ENCODE data around the gene SMG6. TPM values are rescaled to one million over a fixed set of nuclear protein-coding genes. Genes with fewer than 3 reads are reported as not detected.
"Not testable (repeated sequence)": the region's sequence is repeated elsewhere in the genome, so short reads cannot be mapped to it uniquely, and the experiment has no call there.

The SMG6 gene
- total and polyA plus RNA-seq, 7 experiments from 2014 or later: 8.6 to 65.3 (median 52.7) TPM

DNA sequence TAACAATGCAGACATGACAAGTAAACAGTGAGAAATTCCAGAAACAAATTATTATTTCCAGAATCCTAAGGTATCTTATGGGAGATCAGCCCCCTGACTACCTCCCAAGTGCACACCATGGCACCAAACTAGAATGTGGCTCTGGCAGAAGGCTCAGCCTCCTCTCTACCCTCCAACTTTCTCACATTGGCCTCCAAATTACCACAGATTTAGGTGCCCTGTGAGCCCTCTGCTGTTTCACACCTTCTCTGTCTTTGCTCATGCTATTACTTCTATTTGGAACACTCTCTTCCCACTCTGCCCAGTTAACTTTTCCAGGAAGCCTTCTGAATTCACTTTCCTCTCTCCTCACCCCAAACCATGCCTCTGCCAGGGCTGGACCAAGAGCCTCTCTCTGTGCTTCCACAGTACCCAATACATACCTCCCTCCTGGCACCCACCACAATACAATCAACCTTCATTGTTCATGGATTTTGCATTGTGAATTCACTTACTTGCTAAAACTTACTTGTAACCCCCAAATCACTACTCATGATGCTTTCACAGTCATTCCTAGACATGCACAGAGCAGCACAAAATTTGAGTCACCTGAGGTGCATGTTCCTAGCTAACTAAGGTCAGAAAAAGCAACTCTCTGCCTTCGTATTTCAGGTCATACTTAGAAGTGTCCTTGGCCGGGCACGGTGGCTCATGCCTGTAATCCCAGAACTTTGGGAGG lies 31.4 kb downstream of the SMG6 start:
- Histone ChIP-seq H3K27ac (ENCODE audit: low read depth, low read length) (no peak overlapping the region), H3K27me3 (ENCODE audit: control insufficient read depth in 2 of 2, insufficient read depth in 2 of 2, low read length in 2 of 2) (no peaks in the 10 kb centered on the region), H3K4me1 (ENCODE audit: control insufficient read depth in 2 of 2, insufficient read depth in 2 of 2, low read length in 2 of 2) (peaks cover 32 to 60% of the 10 kb centered on the region in 2 donors), H3K36me3 (ENCODE audit: control insufficient read depth in 2 of 3, insufficient read depth in 3 of 3, low read length in 3 of 3) (no peaks in the 10 kb centered on the region), H3K9me3 (ENCODE audit: control insufficient read depth in 2 of 3, low read length in 3 of 3) (no peaks in the 10 kb centered on the region), H3K4me3 (ENCODE audit: low read length) (no peak overlapping the region)
- Mint-ChIP-seq H3K27ac (peak overlapping the region; percentile 49 to 92 (median 86)), H3K27me3 (no peaks in the 10 kb centered on the region), H3K4me3 (peak overlapping the region; percentile 9 to 83 (median 51)), H3K9me3 (peaks cover 0 to 3% (median 0%) of the 10 kb centered on the region in 11 donors), H3K4me1 (peaks cover 34 to 74% (median 65%) of the 10 kb centered on the region in 7 donors), H3K36me3 (peaks cover 3 to 47% (median 17%) of the 10 kb centered on the region in 5 donors)
- POLR2A ChIA-PET: interaction anchor here (1.2 to 12.4 kb wide), 3 partner anchors 10 to 26 kb away, joined by 3 to 148 read pairs (median 3); no protein-coding TSS in a partner anchor
- DNase-seq (no peak), ATAC-seq (no peak)
- CTCF ChIA-PET: interaction anchor here (0.9 kb wide), 1 partner anchor 21 kb away, joined by 3 read pairs; no protein-coding TSS in a partner anchor
- intact Hi-C loops (cut with micrococcal nuclease): loop anchor here in 1 of 2 donors (1.0 kb wide), 1 partner anchor 8 kb away; no protein-coding TSS in a partner anchor

DNA sequence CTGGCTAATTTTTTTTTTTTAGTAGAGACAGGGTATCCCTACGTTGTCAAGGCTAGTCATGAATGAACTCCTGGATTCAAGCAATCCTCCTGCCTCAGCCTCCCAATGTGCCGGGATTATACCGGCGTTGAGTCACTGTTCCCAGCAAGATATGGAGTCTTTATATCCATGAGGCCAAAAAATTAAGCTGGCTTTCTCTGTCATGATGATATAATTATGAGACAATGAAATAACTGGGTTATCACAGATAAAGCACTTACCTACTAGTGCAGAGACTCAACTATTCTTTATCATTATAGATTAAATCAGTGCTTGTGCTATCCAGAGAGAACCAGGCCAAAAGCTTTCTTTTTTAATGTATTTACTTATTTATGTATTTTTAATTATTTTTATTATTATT lies 36.2 kb downstream of the SMG6 start:
- intact Hi-C loops (cut with micrococcal nuclease): loop anchor here (2.0 to 5.0 kb wide), 2 partner anchors 23 to 395 kb away; no protein-coding TSS in a partner anchor
- H3K4me3 Mint-ChIP-seq: peak overlapping the region in 9 of 10 donors; percentile 69 to 94 (median 83)
- no peaks in the 10 kb centered on the region for H3K36me3 ChIP-seq (ENCODE audit: control insufficient read depth in 2 of 3, insufficient read depth in 3 of 3, low read length in 3 of 3)
- peak overlapping the region; percentile 80 for H3K27ac ChIP-seq (ENCODE audit: low read depth, low read length)
- peaks cover 45 to 88% (median 81%) of the 10 kb centered on the region in 7 donors for H3K4me1 Mint-ChIP-seq
- peaks cover 3 to 39% (median 6%) of the 10 kb centered on the region in 5 donors for H3K36me3 Mint-ChIP-seq
- H3K27me3 Mint-ChIP-seq: no peaks in the 10 kb centered on the region
- H3K9me3 ChIP-seq (ENCODE audit: control insufficient read depth in 2 of 3, low read length in 3 of 3): no peaks in the 10 kb centered on the region
- POLR2A ChIA-PET: interaction anchor here (0.7 to 12.4 kb wide), 10 partner anchors 9 to 224 kb away, joined by 3 to 148 read pairs (median 10); no protein-coding TSS in a partner anchor
- H3K4me3 ChIP-seq (ENCODE audit: low read length): peak overlapping the region; percentile 38
- H3K4me1 ChIP-seq (ENCODE audit: control insufficient read depth in 2 of 2, insufficient read depth in 2 of 2, low read length in 2 of 2): peaks cover 63 to 87% of the 10 kb centered on the region in 2 donors
- peaks cover 0 to 1% (median 0%) of the 10 kb centered on the region in 11 donors for H3K9me3 Mint-ChIP-seq
- DNase-seq: no peak
- CTCF ChIA-PET: interaction anchor here (1.2 to 6.6 kb wide), 4 partner anchors 9 to 52 kb away, joined by 4 to 53 read pairs (median 24); no protein-coding TSS in a partner anchor
- ATAC-seq: no peak
- peak overlapping the region; percentile 96 to 100 (median 99) for H3K27ac Mint-ChIP-seq
- H3K27me3 ChIP-seq (ENCODE audit: control insufficient read depth in 2 of 2, insufficient read depth in 2 of 2, low read length in 2 of 2): no peaks in the 10 kb centered on the region

DNA sequence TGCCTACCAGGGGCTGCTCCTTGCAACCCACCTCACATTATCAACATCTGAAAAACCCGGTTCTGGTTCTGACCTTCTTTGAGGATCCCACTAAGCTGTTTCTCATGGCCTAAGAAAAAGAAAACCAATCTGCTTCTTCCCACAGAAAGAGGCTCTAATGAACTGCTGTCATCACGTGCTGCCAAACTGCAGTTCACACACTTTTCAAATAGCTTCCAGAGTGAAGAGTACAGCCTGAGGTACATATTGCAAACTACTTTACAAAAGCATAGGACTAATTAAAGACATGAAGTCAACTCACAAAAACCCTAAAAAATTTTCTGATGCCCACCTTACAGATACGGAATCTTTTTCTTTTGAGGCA lies 36.7 kb downstream of the SMG6 start:
- ChIA-PET POLR2A (interaction anchor here (0.6 to 12.4 kb wide), 15 partner anchors 9 to 776 kb away, joined by 3 to 148 read pairs (median 4); no protein-coding TSS in a partner anchor), CTCF (interaction anchor here (0.8 to 6.6 kb wide), 4 partner anchors 9 to 212 kb away, joined by 4 to 53 read pairs (median 24); partner anchors contain the start of gene HIC1)
- Mint-ChIP-seq H3K9me3 (peaks cover 0 to 1% (median 0%) of the 10 kb centered on the region in 11 donors), H3K27ac (peak overlapping the region; percentile 96 to 100 (median 99)), H3K4me1 (peaks cover 40 to 88% (median 81%) of the 10 kb centered on the region in 7 donors), H3K36me3 (peaks cover 0 to 39% (median 7%) of the 10 kb centered on the region in 5 donors), H3K27me3 (no peaks in the 10 kb centered on the region), H3K4me3 (peak overlapping the region; percentile 69 to 94 (median 82))
- H3K9me3 ChIP-seq (ENCODE audit: control insufficient read depth in 2 of 3, low read length in 3 of 3): no peaks in the 10 kb centered on the region
- intact Hi-C loops (cut with micrococcal nuclease): loop anchor here (1.0 to 5.0 kb wide), 17 partner anchors 8 to 551 kb away; partner anchors contain the start of genes HIC1 (in 1 of the 2), MNT (in 1 of the 2), SMG6 (in 1 of the 2) and SRR (in 1 of the 2)
- DNase-seq (peak in 1 of 9 donors; percentile 26), ATAC-seq (no peak)
- H3K27ac ChIP-seq (ENCODE audit: low read depth, low read length): peak overlapping the region; percentile 80
- H3K4me3 ChIP-seq (ENCODE audit: low read length): peak overlapping the region; percentile 38
- H3K4me1 ChIP-seq (ENCODE audit: control insufficient read depth in 2 of 2, insufficient read depth in 2 of 2, low read length in 2 of 2): peaks cover 63 to 87% of the 10 kb centered on the region in 2 donors
- H3K36me3 ChIP-seq (ENCODE audit: control insufficient read depth in 2 of 3, insufficient read depth in 3 of 3, low read length in 3 of 3): no peaks in the 10 kb centered on the region
- H3K27me3 ChIP-seq (ENCODE audit: control insufficient read depth in 2 of 2, insufficient read depth in 2 of 2, low read length in 2 of 2): no peaks in the 10 kb centered on the region

DNA sequence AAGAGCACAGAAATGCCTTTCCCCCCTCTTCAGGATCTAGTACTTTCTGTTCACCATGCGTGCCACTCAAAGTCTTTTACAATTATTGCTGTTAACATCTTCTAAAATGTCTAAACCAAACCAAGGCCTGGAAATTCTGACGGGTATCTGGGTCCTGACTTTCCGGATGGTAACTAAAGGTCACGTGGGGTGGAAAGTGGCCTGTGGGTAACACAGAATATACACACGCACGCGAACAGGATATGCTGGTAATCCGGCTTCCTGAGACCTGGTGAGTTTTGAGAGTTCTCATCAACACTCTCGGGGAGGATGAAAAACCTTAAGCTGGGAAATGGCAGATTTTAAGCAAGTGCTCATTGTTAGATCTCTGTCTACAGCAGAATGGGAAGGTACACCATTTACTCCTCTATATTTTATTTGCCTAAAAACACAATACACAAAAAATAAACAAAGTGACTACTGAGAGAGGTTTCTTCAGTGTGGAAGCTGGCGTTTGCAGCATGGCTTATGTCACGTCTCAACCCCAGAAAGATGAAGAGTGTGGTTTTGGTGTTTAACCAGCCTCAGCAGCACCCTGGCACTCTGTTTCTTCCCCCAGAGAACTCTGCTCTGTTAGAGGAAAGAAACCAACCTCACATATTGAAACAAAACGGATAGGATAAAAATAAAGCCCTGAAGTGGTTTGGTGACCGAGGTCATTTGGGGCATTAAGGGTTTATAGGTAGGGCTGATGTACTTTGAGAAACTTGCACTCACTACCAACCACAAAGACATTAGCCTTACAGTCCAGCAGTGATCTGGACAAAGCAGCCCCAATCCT lies 37.3 kb downstream of the SMG6 start:
- peak; percentile 20 to 96 (median 91) for DNase-seq
- no peaks in the 10 kb centered on the region for H3K36me3 ChIP-seq (ENCODE audit: control insufficient read depth in 2 of 3, insufficient read depth in 3 of 3, low read length in 3 of 3)
- Mint-ChIP-seq H3K9me3 (peaks cover 0 to 1% (median 0%) of the 10 kb centered on the region in 11 donors), H3K4me1 (peaks cover 38 to 89% (median 83%) of the 10 kb centered on the region in 7 donors), H3K27ac (peak overlapping the region; percentile 96 to 100 (median 99)), H3K4me3 (peak overlapping the region; percentile 69 to 94 (median 82)), H3K36me3 (peaks cover 0 to 42% (median 12%) of the 10 kb centered on the region in 5 donors), H3K27me3 (no peaks in the 10 kb centered on the region)
- no peaks in the 10 kb centered on the region for H3K9me3 ChIP-seq (ENCODE audit: control insufficient read depth in 2 of 3, low read length in 3 of 3)
- peaks cover 65 to 90% of the 10 kb centered on the region in 2 donors for H3K4me1 ChIP-seq (ENCODE audit: control insufficient read depth in 2 of 2, insufficient read depth in 2 of 2, low read length in 2 of 2)
- peak overlapping the region; percentile 38 for H3K4me3 ChIP-seq (ENCODE audit: low read length)
- intact Hi-C loops (cut with micrococcal nuclease): loop anchor here (1.0 to 5.0 kb wide), 17 partner anchors 9 to 550 kb away; partner anchors contain the start of genes HIC1 (in 1 of the 2), MNT (in 1 of the 2), SMG6 (in 1 of the 2) and SRR (in 1 of the 2)
- ATAC-seq: peak; percentile 92
- peak overlapping the region; percentile 80 for H3K27ac ChIP-seq (ENCODE audit: low read depth, low read length)
- no peaks in the 10 kb centered on the region for H3K27me3 ChIP-seq (ENCODE audit: control insufficient read depth in 2 of 2, insufficient read depth in 2 of 2, low read length in 2 of 2)
- ChIA-PET POLR2A (interaction anchor here (0.6 to 12.4 kb wide), 16 partner anchors 10 to 776 kb away, joined by 3 to 148 read pairs (median 6); partner anchors contain the start of gene TSR1), CTCF (interaction anchor here (0.6 to 6.6 kb wide), 6 partner anchors 8 to 211 kb away, joined by 3 to 53 read pairs (median 6); partner anchors contain the start of gene HIC1)

DNA sequence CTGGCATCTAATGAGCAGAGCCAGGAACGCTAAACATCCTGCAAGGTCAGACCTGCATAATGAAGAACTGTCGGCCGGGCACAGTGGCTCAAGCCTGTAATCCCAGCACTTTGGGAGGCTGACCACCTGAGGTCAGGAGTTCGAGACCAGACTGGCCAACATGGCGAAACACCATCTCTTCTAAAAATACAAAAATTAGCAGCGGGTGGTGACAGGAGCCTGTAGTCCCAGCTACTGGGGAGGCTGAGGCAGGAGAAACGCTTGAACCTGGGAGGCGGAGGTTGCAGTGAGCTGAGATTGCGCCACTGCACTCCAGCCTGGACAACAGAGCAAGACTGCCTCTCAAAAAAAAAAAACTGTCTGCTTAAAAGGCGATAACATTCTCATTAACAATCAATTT lies 38.4 kb downstream of the SMG6 start:
- H3K4me1 Mint-ChIP-seq: peaks cover 39 to 88% (median 81%) of the 10 kb centered on the region in 7 donors
- H3K36me3 ChIP-seq (ENCODE audit: control insufficient read depth in 2 of 3, insufficient read depth in 3 of 3, low read length in 3 of 3); H3K9me3 ChIP-seq (ENCODE audit: control insufficient read depth in 2 of 3, low read length in 3 of 3); H3K27me3 Mint-ChIP-seq; H3K27me3 ChIP-seq (ENCODE audit: control insufficient read depth in 2 of 2, insufficient read depth in 2 of 2, low read length in 2 of 2); ATAC-seq; H3K9me3 Mint-ChIP-seq; DNase-seq: not testable (repeated sequence)
- intact Hi-C loops (cut with micrococcal nuclease): loop anchor here in 1 of 2 donors (5.0 kb wide), 1 partner anchor 393 kb away; no protein-coding TSS in a partner anchor
- peaks cover 71 to 88% of the 10 kb centered on the region in 2 donors for H3K4me1 ChIP-seq (ENCODE audit: control insufficient read depth in 2 of 2, insufficient read depth in 2 of 2, low read length in 2 of 2)
- peak overlapping the region; percentile 33 for H3K4me3 ChIP-seq (ENCODE audit: low read length)
- POLR2A ChIA-PET: interaction anchor here (0.6 to 12.4 kb wide), 7 partner anchors 10 to 174 kb away, joined by 4 to 148 read pairs (median 20); partner anchors contain the start of gene TSR1
- peak overlapping the region in 9 of 10 donors; percentile 69 to 94 (median 83) for H3K4me3 Mint-ChIP-seq
- H3K27ac ChIP-seq (ENCODE audit: low read depth, low read length): peak overlapping the region; percentile 80
- CTCF ChIA-PET: interaction anchor here (0.6 to 6.6 kb wide), 3 partner anchors 16 to 175 kb away, joined by 3 to 53 read pairs (median 40); no protein-coding TSS in a partner anchor
- peaks cover 0 to 38% (median 10%) of the 10 kb centered on the region in 5 donors for H3K36me3 Mint-ChIP-seq
- H3K27ac Mint-ChIP-seq: peak overlapping the region; percentile 96 to 100 (median 99)
